Measurements from ENCODE around the gene BBOX1.

Gene BBOX1

GRCh38 chr11:27025957-27026733 is 14.5 kb upstream of the BBOX1 start:
- DNase-seq, result no peak

- no peak for DNase-seq
Observed at GRCh38 chr11:27028561-27028965, 12.1 kb upstream of the BBOX1 start.

- no peak for DNase-seq
Observed at GRCh38 chr11:27029966-27030365, 10.6 kb upstream of the BBOX1 start.

GRCh38 chr11:27031754-27032153 is 8.9 kb upstream of the BBOX1 start:
- DNase-seq, result no peak

- no peak for DNase-seq
Observed at GRCh38 chr11:27039873-27040272, 742 bp upstream of the BBOX1 start.

GRCh38 chr11:27041141-27041899 is 705 bp downstream of the BBOX1 start:
- DNase-seq, result no peak

- no peak for DNase-seq
Observed at GRCh38 chr11:27046956-27047355, 6.3 kb downstream of the BBOX1 start.

GRCh38 chr11:27052668-27053067 is 12.1 kb downstream of the BBOX1 start:
- no peak for DNase-seq

- DNase-seq, result peak; percentile 8
Observed at GRCh38 chr11:27055065-27055682, 14.6 kb downstream of the BBOX1 start.

- DNase-seq, result no peak
Observed at GRCh38 chr11:27057091-27057780, 16.6 kb downstream of the BBOX1 start.

- DNase-seq, result no peak
Observed at GRCh38 chr11:27058456-27058855, 17.8 kb downstream of the BBOX1 start.

GRCh38 chr11:27059431-27059830 is 18.8 kb downstream of the BBOX1 start:
- no peak for DNase-seq

- DNase-seq, result no peak
Observed at GRCh38 chr11:27060816-27061460, 20.3 kb downstream of the BBOX1 start.

GRCh38 chr11:27061461-27061821 is 20.8 kb downstream of the BBOX1 start:
- no peak for DNase-seq

- DNase-seq, result no peak
Observed at GRCh38 chr11:27064086-27064485, 23.5 kb downstream of the BBOX1 start.

GRCh38 chr11:27075192-27075591 is 34.6 kb downstream of the BBOX1 start:
- no peak for DNase-seq

GRCh38 chr11:27075655-27076054 is 35.0 kb downstream of the BBOX1 start:
- DNase-seq, result no peak

- peak; percentile 29 for DNase-seq
Observed at GRCh38 chr11:27076121-27076589, 35.5 kb downstream of the BBOX1 start.

GRCh38 chr11:27081056-27081455 is 40.4 kb downstream of the BBOX1 start:
- DNase-seq, result no peak

GRCh38 chr11:27083241-27083640 is 42.6 kb downstream of the BBOX1 start:
- no peak for DNase-seq

GRCh38 chr11:27083782-27084181 is 43.2 kb downstream of the BBOX1 start:
- DNase-seq, result no peak

GRCh38 chr11:27084518-27084917 is 43.9 kb downstream of the BBOX1 start:
- DNase-seq, result no peak

GRCh38 chr11:27085111-27085510 is 44.5 kb downstream of the BBOX1 start:
- no peak for DNase-seq

Measured in DMS153 (cell line).